Measurements from ENCODE around the gene CMYA5.

Gene CMYA5

DNA sequence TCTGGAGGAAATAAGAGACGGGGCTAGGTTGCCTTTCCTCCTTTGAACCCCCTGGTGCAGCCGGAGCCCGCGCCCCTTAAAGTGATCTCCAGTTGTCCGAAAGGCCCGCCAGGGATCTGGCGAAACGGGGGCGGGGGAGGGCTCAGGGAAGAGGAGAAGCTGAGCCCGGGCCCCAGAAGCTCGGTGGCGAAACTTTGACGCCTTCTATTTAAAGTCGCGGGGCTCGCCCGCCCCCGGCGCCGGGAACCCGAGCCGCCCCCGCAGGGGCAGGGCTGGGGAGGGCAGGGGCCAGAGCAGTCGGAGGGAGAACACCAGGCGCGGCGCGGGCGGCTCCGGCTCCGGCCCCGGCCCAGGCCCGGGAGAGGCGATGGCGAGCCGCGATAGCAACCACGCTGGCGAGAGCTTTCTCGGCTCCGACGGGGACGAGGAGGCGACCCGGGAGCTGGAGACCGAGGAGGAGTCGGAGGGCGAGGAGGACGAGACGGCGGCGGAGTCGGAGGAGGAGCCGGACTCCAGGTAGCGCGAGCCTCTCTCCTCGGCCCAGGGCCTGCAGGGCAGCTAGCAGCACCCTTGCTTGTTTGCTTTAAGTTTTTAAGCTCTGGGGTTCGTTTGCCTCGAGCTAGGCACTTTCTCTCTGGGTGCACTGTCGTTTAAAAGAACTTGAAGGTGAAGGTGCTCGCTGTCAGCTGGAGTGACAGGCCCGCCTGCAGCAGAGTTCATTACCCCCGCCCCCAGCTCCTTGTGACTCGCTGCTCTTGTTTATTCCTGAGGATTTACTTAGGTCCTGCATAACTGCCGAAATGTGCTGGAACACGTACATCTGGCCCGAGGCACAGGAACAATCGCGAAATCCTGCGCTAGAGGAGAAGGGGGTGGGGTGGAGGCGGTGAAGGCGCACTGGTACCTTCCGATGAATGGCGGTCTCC, at the start of gene CMYA5:
Gene CMYA5, plus strand, starts transcription at position 296 of the 926 bp plus-strand sequence. Its CDS starts 72 bp downstream, at position 368.
- TF ChIP-seq, protein P1, sequence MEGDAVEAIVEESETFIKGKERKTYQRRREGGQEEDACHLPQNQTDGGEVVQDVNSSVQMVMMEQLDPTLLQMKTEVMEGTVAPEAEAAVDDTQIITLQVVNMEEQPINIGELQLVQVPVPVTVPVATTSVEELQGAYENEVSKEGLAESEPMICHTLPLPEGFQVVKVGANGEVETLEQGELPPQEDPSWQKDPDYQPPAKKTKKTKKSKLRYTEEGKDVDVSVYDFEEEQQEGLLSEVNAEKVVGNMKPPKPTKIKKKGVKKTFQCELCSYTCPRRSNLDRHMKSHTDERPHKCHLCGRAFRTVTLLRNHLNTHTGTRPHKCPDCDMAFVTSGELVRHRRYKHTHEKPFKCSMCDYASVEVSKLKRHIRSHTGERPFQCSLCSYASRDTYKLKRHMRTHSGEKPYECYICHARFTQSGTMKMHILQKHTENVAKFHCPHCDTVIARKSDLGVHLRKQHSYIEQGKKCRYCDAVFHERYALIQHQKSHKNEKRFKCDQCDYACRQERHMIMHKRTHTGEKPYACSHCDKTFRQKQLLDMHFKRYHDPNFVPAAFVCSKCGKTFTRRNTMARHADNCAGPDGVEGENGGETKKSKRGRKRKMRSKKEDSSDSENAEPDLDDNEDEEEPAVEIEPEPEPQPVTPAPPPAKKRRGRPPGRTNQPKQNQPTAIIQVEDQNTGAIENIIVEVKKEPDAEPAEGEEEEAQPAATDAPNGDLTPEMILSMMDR (IDR thresholded peaks at IDR 0.05; ENCODE audit: control extremely low read depth, extremely low read depth, low read depth, missing control alignments) = no peak
- ChIA-PET CTCF (interaction anchor here (0.8 to 2.3 kb wide), 8 partner anchors 8 to 669 kb away, joined by 3 to 8 read pairs (median 3); no protein-coding TSS in a partner anchor), POLR2A (no interaction called here)
- no peak for DNase-seq (ENCODE audit: extremely low spot score)

DNA sequence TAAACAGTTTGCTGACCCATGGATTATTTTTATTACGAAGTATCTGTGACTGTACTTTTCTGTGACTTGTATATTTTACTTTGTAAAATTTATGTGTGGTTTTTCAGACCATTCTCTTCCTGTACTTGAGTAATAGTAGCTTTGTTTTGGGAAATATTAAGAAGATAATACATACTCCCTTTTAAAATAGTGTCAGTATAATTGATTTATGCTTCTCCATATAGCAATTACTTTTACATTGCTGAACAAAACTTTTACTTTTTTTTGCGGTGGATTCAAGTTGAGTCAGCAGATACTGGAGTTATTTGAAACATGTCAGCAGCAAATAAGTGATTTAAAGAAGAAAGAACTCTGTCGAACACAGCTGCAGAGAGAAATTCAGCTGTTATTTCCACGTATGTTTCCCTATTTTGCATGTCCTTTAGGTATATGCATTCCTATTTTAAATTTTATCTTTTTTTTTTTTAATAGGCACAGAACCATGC, 49.0 kb upstream of the CMYA5 start:
- TF ChIP-seq, protein P1 (IDR thresholded peaks at IDR 0.05; ENCODE audit: control extremely low read depth, extremely low read depth, low read depth, missing control alignments) = no peak
- CTCF ChIA-PET = interaction anchor here (0.8 kb wide), 1 partner anchor 443 kb away, joined by 3 read pairs; no protein-coding TSS in a partner anchor
- DNase-seq (ENCODE audit: extremely low spot score) = no peak
- POLR2A ChIA-PET = no interaction called here

DNA sequence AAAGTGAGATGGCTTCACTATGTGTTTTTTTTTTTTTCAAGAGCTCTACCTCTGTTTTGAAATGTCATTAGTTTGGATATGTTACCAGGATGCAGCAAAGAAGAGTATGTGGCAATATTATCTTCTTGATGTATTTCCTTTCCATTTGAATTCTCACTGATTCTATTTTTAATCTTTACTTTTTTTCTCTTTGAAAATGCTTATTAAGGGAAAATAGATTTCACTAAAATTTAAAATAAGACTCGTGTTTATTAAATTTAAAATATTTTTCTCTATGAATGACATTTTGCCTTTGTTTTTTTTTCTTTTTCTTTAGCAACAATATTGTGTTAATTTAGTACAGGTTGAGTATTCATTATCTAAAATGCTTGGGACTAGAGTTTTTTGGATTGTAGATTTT, 48.2 kb upstream of the CMYA5 start:
- no peak for DNase-seq (ENCODE audit: extremely low spot score)
- ChIA-PET POLR2A (no interaction called here), CTCF (interaction anchor here (1.9 kb wide), 1 partner anchor 17 kb away, joined by 7 read pairs; no protein-coding TSS in a partner anchor)
- TF ChIP-seq, protein P1 (IDR thresholded peaks at IDR 0.05; ENCODE audit: control extremely low read depth, extremely low read depth, low read depth, missing control alignments) = no peak

DNA sequence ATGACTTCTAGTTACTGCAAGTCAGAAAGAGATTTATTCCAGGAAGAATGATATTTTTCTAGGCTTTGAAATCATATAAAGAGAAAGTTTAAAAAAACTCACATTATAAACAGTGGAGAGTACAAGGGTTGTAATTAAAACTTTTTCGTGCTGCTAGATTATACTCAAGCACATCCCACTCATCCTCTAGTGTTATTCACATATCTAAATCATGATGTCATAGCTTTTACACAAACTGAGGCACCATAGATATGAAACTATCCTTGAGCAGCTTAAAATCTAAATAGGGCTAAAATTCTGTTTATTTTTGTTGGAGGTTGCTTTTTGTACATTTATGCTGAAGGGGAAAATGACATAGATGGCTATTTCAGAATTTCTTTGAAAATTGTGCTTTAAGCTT, 47.4 kb upstream of the CMYA5 start:
- DNase-seq (ENCODE audit: extremely low spot score) = no peak
- TF ChIP-seq, protein P1 (IDR thresholded peaks at IDR 0.05; ENCODE audit: control extremely low read depth, extremely low read depth, low read depth, missing control alignments) = no peak
- ChIA-PET CTCF (interaction anchor here (1.5 to 1.9 kb wide), 3 partner anchors 17 to 21 kb away, joined by 3 to 7 read pairs (median 3); no protein-coding TSS in a partner anchor), POLR2A (no interaction called here)

DNA sequence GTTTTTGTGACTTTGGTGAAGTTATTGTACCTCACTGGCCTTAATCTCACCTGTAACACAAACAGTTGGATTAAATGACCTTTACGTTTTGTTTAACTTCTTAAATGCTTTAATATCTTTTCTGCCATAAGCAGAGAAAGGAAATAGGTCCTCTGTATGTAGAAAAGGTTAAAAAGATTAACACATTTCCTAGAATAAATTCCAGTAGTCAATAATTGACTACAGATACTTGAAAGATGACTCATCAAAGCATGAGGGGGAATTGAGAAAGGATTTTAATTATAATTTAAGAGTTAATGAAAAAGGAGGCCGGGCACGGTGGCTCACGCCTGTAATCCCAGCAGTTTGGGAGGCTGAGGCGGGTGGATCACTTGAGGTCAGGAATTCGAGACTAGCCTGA, 35.8 kb upstream of the CMYA5 start:
- no peak for DNase-seq (ENCODE audit: extremely low spot score)
- POLR2A ChIA-PET = no interaction called here
- TF ChIP-seq, protein P1 (IDR thresholded peaks at IDR 0.05; ENCODE audit: control extremely low read depth, extremely low read depth, low read depth, missing control alignments) = no peak
- CTCF ChIA-PET = interaction anchor here (0.8 to 0.9 kb wide), 2 partner anchors 13 to 430 kb away, joined by 3 read pairs; no protein-coding TSS in a partner anchor

DNA sequence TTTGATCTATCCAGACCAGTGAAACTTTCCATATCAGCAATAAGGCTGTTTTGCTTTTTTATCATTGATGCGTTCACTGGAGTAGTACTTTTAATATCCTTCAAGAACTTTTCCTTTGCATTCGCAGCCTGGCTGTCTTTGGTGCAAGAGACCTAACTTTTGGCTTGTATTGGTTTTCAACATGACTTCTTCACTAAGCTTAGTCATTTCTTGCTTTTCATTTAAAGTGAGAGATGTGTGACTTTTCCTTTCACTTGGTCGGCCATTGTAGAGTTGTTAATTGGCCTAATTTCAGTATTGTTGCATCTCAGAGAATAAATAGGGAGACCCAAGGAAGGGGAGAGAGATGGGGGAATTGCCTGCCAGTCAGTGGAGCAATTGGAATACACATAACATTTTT, 26.4 kb upstream of the CMYA5 start:
- ChIA-PET POLR2A (no interaction called here), CTCF (interaction anchor here (0.9 kb wide), 1 partner anchor 13 kb away, joined by 3 read pairs; no protein-coding TSS in a partner anchor)
- TF ChIP-seq, protein P1 (IDR thresholded peaks at IDR 0.05; ENCODE audit: control extremely low read depth, extremely low read depth, low read depth, missing control alignments) = no peak
- no peak for DNase-seq (ENCODE audit: extremely low spot score)

Data from GM10248 (cell line).